ENCODE results near the gene DPP4.
"Not testable (repeated sequence)": the region's sequence is repeated elsewhere in the genome, so short reads cannot be mapped to it uniquely, and the experiment has no call there.

Gene DPP4

DNA sequence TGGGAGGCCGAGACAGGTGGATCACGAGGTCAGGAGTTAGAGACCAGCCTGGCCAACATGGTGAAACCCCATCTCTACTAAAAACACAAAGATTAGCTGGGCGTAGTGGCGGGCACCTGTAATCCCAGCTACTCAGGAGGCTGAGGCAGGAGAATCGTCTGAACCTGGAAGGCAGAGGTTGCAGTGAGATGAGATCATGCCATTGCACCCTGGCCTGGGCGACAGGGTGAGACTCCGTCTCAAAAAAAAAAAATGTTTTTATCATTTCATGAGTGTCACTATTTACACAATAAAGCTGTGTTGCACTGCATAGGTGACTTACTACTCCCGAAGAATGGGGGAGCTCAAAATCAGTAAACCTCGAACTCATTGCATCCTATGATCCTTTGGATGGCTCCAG lies 120.6 kb downstream of the DPP4 start:
- not testable (repeated sequence) for H4K8ac ChIP-seq (ENCODE audit: low read depth, low read length); H3K18ac ChIP-seq (ENCODE audit: low read length); H3K4me3 ChIP-seq (ENCODE audit: low read depth, low read length); H4K12ac ChIP-seq (ENCODE audit: low read depth, low read length); H3K27ac ChIP-seq (ENCODE audit: low read depth, low read length); H2AK5ac ChIP-seq (ENCODE audit: low read length); H3K4me1 ChIP-seq (ENCODE audit: control insufficient read depth in 1 of 2, insufficient read depth in 2 of 2, low read length in 2 of 2); DNase-seq; H2BK12ac ChIP-seq (ENCODE audit: low read length); H3K36me3 ChIP-seq (ENCODE audit: control insufficient read depth in 1 of 2, insufficient read depth in 2 of 2, low read length in 2 of 2); H2BK120ac ChIP-seq (ENCODE audit: insufficient read depth, low read length, poor library complexity); H3K79me2 ChIP-seq (ENCODE audit: control insufficient read depth, insufficient read depth, low read length, poor library complexity); H3K23ac ChIP-seq (ENCODE audit: low read length); H3K4me2 ChIP-seq (ENCODE audit: low read length); H4K91ac ChIP-seq (ENCODE audit: low read depth, low read length); H3K9me3 ChIP-seq (ENCODE audit: insufficient read depth, low read depth, low read length); H3K9ac ChIP-seq (ENCODE audit: low read length); H3K79me1 ChIP-seq (ENCODE audit: low read length); H2AFZ ChIP-seq (ENCODE audit: insufficient read depth, low read length, poor library complexity); H2BK5ac ChIP-seq (ENCODE audit: low read depth, low read length, poor library complexity); H3K4ac ChIP-seq (ENCODE audit: low read depth, low read length); H3K27me3 ChIP-seq (ENCODE audit: insufficient read depth, low read length); H3K14ac ChIP-seq (ENCODE audit: low read length)
- WGBS (ENCODE audit: extremely low coverage, insufficient coverage, insufficient read length) = no CpG with 5 or more reads among the region's 9 CpGs

DNA sequence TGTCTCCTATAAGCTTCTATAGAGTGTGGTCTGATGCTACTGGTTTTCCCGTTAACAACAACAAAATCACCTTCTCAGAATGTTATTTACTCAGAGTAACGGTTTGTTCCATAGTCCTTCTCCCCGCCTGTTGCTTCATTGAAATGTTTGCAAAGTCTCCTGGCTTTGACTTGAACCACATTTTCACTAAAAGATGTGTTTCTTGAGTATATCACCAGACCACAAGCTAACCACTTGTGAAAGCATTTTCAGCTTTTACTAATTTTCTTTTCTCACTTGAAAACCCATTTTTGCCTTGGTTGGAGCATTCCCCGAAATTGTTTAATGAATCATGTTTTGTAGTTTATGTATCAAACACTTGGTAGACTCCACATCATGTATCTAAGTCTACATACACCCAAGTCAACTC lies 121.2 kb downstream of the DPP4 start:
- Histone ChIP-seq H3K9ac (ENCODE audit: low read length) (no peak overlapping the region), H4K91ac (ENCODE audit: low read depth, low read length) (no peak overlapping the region), H2AFZ (ENCODE audit: insufficient read depth, low read length, poor library complexity) (no peak overlapping the region), H4K8ac (ENCODE audit: low read depth, low read length) (no peak overlapping the region), H3K4me1 (ENCODE audit: control insufficient read depth in 1 of 2, insufficient read depth in 2 of 2, low read length in 2 of 2) (no peaks in the 10 kb centered on the region), H2BK5ac (ENCODE audit: low read depth, low read length, poor library complexity) (no peak overlapping the region), H3K36me3 (ENCODE audit: control insufficient read depth in 1 of 2, insufficient read depth in 2 of 2, low read length in 2 of 2) (no peaks in the 10 kb centered on the region), H3K4me2 (ENCODE audit: low read length) (no peak overlapping the region), H3K14ac (ENCODE audit: low read length) (no peak overlapping the region), H3K4me3 (ENCODE audit: low read depth, low read length) (no peak overlapping the region), H2BK120ac (ENCODE audit: insufficient read depth, low read length, poor library complexity) (no peak overlapping the region), H3K79me2 (ENCODE audit: control insufficient read depth, insufficient read depth, low read length, poor library complexity) (no peaks in the 10 kb centered on the region), H2BK12ac (ENCODE audit: low read length) (no peak overlapping the region), H4K12ac (ENCODE audit: low read depth, low read length) (no peak overlapping the region), H3K79me1 (ENCODE audit: low read length) (no peaks in the 10 kb centered on the region), H3K9me3 (ENCODE audit: insufficient read depth, low read depth, low read length) (no peaks in the 10 kb centered on the region), H3K27me3 (ENCODE audit: insufficient read depth, low read length) (no peaks in the 10 kb centered on the region), H3K23ac (ENCODE audit: low read length) (no peak overlapping the region), H3K4ac (ENCODE audit: low read depth, low read length) (no peak overlapping the region), H2AK5ac (ENCODE audit: low read length) (no peak overlapping the region), H3K18ac (ENCODE audit: low read length) (no peak overlapping the region), H3K27ac (ENCODE audit: low read depth, low read length) (no peak overlapping the region)
- DNase-seq = no peak
- no CpG with 5 or more reads among the region's 4 CpGs for WGBS (ENCODE audit: extremely low coverage, insufficient coverage, insufficient read length)

DNA sequence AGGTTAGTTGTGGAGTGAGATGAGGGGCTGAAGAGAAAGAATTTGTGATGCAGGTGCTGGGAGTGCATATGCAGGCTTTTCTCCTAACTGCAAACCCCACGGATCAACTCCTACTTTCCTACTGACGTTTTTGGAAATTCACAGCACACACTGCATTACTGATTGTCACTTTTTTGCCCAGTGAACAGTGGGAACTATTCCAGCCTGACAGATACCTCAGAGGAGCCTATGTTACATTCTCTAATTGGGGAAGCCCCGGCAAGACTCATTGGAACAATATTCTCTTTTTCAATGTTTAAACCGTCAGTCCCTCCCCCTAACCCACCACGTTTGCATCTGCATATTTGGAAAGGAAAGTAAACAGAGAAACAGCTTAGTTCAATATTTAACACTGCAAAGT lies 126.2 kb downstream of the DPP4 start:
- no peak overlapping the region for H3K4ac ChIP-seq (ENCODE audit: low read depth, low read length)
- no CpG with 5 or more reads among the region's 5 CpGs for WGBS (ENCODE audit: extremely low coverage, insufficient coverage, insufficient read length)

DNA sequence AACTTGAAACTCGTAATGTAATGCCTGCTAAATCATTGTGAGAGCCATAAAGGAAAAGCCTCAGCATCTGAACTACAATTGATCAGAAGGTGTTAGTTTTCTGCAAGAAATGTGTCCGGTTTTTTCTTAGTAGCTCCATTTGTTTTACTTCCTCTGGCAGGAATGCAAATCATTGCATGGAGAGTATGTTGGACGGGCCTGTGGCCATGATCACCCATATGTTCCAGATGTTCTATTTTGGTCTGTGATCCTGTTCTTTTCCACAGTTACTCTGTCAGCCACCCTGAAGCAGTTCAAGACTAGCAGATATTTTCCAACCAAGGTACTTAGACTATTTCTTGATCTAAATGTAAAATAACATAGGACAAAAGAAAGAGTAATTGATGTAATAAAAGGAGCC lies 126.6 kb downstream of the DPP4 start:
- H3K79me1 ChIP-seq (ENCODE audit: low read length) = no peaks in the 10 kb centered on the region
- no peak for DNase-seq
- H2BK12ac ChIP-seq (ENCODE audit: low read length) = no peak overlapping the region
- no peak overlapping the region for H2BK5ac ChIP-seq (ENCODE audit: low read depth, low read length, poor library complexity)
- H3K27ac ChIP-seq (ENCODE audit: low read depth, low read length) = no peak overlapping the region
- H3K79me2 ChIP-seq (ENCODE audit: control insufficient read depth, insufficient read depth, low read length, poor library complexity) = no peaks in the 10 kb centered on the region
- H3K4me3 ChIP-seq (ENCODE audit: low read depth, low read length) = no peak overlapping the region
- no peak overlapping the region for H4K12ac ChIP-seq (ENCODE audit: low read depth, low read length)
- no peaks in the 10 kb centered on the region for H3K4me1 ChIP-seq (ENCODE audit: control insufficient read depth in 1 of 2, insufficient read depth in 2 of 2, low read length in 2 of 2)
- no peak overlapping the region for H4K8ac ChIP-seq (ENCODE audit: low read depth, low read length)
- no peak overlapping the region for H2AK5ac ChIP-seq (ENCODE audit: low read length)
- H3K4me2 ChIP-seq (ENCODE audit: low read length) = no peak overlapping the region
- H3K18ac ChIP-seq (ENCODE audit: low read length) = no peak overlapping the region
- H2BK120ac ChIP-seq (ENCODE audit: insufficient read depth, low read length, poor library complexity) = no peak overlapping the region
- H3K4ac ChIP-seq (ENCODE audit: low read depth, low read length) = no peak overlapping the region
- no CpG with 5 or more reads among the region's 3 CpGs for WGBS (ENCODE audit: extremely low coverage, insufficient coverage, insufficient read length)
- no peaks in the 10 kb centered on the region for H3K36me3 ChIP-seq (ENCODE audit: control insufficient read depth in 1 of 2, insufficient read depth in 2 of 2, low read length in 2 of 2)
- no peak overlapping the region for H3K14ac ChIP-seq (ENCODE audit: low read length)
- H3K9me3 ChIP-seq (ENCODE audit: insufficient read depth, low read depth, low read length) = no peaks in the 10 kb centered on the region
- H4K91ac ChIP-seq (ENCODE audit: low read depth, low read length) = no peak overlapping the region
- no peak overlapping the region for H2AFZ ChIP-seq (ENCODE audit: insufficient read depth, low read length, poor library complexity)
- no peak overlapping the region for H3K23ac ChIP-seq (ENCODE audit: low read length)
- no peak overlapping the region for H3K9ac ChIP-seq (ENCODE audit: low read length)
- no peaks in the 10 kb centered on the region for H3K27me3 ChIP-seq (ENCODE audit: insufficient read depth, low read length)

More for the DNA sequence above, 126.2 kb downstream of the DPP4 start:
- no peak for DNase-seq
- no peak overlapping the region for H4K91ac ChIP-seq (ENCODE audit: low read depth, low read length)
- H4K12ac ChIP-seq (ENCODE audit: low read depth, low read length) = no peak overlapping the region
- H3K4me1 ChIP-seq (ENCODE audit: control insufficient read depth in 1 of 2, insufficient read depth in 2 of 2, low read length in 2 of 2) = no peaks in the 10 kb centered on the region
- no peak overlapping the region for H2AFZ ChIP-seq (ENCODE audit: insufficient read depth, low read length, poor library complexity)
- no peak overlapping the region for H2AK5ac ChIP-seq (ENCODE audit: low read length)
- no peaks in the 10 kb centered on the region for H3K36me3 ChIP-seq (ENCODE audit: control insufficient read depth in 1 of 2, insufficient read depth in 2 of 2, low read length in 2 of 2)
- H3K18ac ChIP-seq (ENCODE audit: low read length) = no peak overlapping the region
- H3K9me3 ChIP-seq (ENCODE audit: insufficient read depth, low read depth, low read length) = no peaks in the 10 kb centered on the region
- no peak overlapping the region for H3K14ac ChIP-seq (ENCODE audit: low read length)
- H2BK120ac ChIP-seq (ENCODE audit: insufficient read depth, low read length, poor library complexity) = no peak overlapping the region
- no peaks in the 10 kb centered on the region for H3K79me1 ChIP-seq (ENCODE audit: low read length)
- no peak overlapping the region for H3K4me3 ChIP-seq (ENCODE audit: low read depth, low read length)
- H3K79me2 ChIP-seq (ENCODE audit: control insufficient read depth, insufficient read depth, low read length, poor library complexity) = no peaks in the 10 kb centered on the region
- H2BK12ac ChIP-seq (ENCODE audit: low read length) = no peak overlapping the region
- no peak overlapping the region for H3K23ac ChIP-seq (ENCODE audit: low read length)
- H2BK5ac ChIP-seq (ENCODE audit: low read depth, low read length, poor library complexity) = no peak overlapping the region
- no peak overlapping the region for H3K9ac ChIP-seq (ENCODE audit: low read length)
- no peaks in the 10 kb centered on the region for H3K27me3 ChIP-seq (ENCODE audit: insufficient read depth, low read length)
- H3K4me2 ChIP-seq (ENCODE audit: low read length) = no peak overlapping the region
- H4K8ac ChIP-seq (ENCODE audit: low read depth, low read length) = no peak overlapping the region
- no peak overlapping the region for H3K27ac ChIP-seq (ENCODE audit: low read depth, low read length)
